GM23338 (cell line): Measurements from ENCODE around the gene SNX21. TPM values are rescaled to one million over a fixed set of nuclear protein-coding genes. Genes with fewer than 3 reads are reported as not detected.

Experiments used
- ATAC-seq: fragments of 200-7000 bp; cut with Tn5 transposase; 3 replicates; pipeline ENCODE4 v1.9.1; 2020
- DNase-seq: peaks from one replicate; pipeline ENCODE4 v3.0.0-alpha.2; 2015; ENCODE audit warnings: low spot score
- H2AFZ ChIP-seq: fragments of 200-600 bp; sonication (generic); 2 replicates; pipeline ENCODE4 v1.8.0; 2016; ENCODE audit warnings: antibody characterized with exemption, mild to moderate bottlenecking, moderate library complexity
- H3F3A ChIP-seq: fragments of 200-600 bp; sonication (generic); replicated peaks from 2 replicates; pipeline ENCODE4 v1.8.0; 2017; ENCODE audit warnings: antibody characterized with exemption, mixed run types, low read depth
- H3K27ac ChIP-seq: fragments of 200-600 bp; sonication (generic); 2 replicates; pipeline ENCODE4 v1.6.1; 2016; ENCODE audit warnings: low read depth
- H3K27me3 ChIP-seq: fragments of 200-600 bp; sonication (generic); 2 replicates; pipeline ENCODE4 v1.8.0; 2016; ENCODE audit warnings: mild to moderate bottlenecking, mixed run types, moderate library complexity; ENCODE audit not compliant: insufficient read depth
- H3K36me3 ChIP-seq: fragments of 200-600 bp; sonication (generic); 2 replicates; pipeline ENCODE4 v1.8.0; 2016; ENCODE audit warnings: mild to moderate bottlenecking; ENCODE audit not compliant: insufficient read depth
- H3K4me1 ChIP-seq: fragments of 200-600 bp; sonication (generic); 2 replicates; pipeline ENCODE4 v1.8.0; 2016; ENCODE audit warnings: mild to moderate bottlenecking, moderate library complexity; ENCODE audit not compliant: insufficient read depth
- H3K4me2 ChIP-seq: fragments of 200-600 bp; sonication (generic); 2 replicates; pipeline ENCODE4 v1.7.1; 2017; ENCODE audit warnings: mixed run types
- H3K4me3 ChIP-seq: fragments of 200-600 bp; sonication (generic); 2 replicates; pipeline ENCODE4 v1.6.1; 2016; ENCODE audit warnings: mixed run types
- H3K79me2 ChIP-seq: fragments of 200-600 bp; sonication (generic); replicated peaks from 2 replicates; pipeline ENCODE4 v1.8.0; 2017; ENCODE audit warnings: mild to moderate bottlenecking; ENCODE audit not compliant: insufficient read depth
- H3K9me2 ChIP-seq: fragments of 200-600 bp; sonication (generic); 2 replicates; pipeline ENCODE4 v1.8.0; 2017; ENCODE audit not compliant: insufficient read depth
- H4K20me1 ChIP-seq: fragments of 200-600 bp; sonication (generic); replicated peaks from 2 replicates; pipeline ENCODE4 v1.8.0; 2017; ENCODE audit warnings: mild to moderate bottlenecking; ENCODE audit not compliant: insufficient read depth
- H3K27ac Mint-ChIP-seq: 2 replicates; pipeline ENCODE4 v1.8.0; 2020; ENCODE audit warnings: inconsistent platforms, mild to moderate bottlenecking, moderate library complexity, mixed read lengths
- H3K27me3 Mint-ChIP-seq: 3 replicates; pipeline ENCODE4 v1.8.0; 2022; ENCODE audit warnings: low read depth, mild to moderate bottlenecking, moderate library complexity, mixed read lengths, inconsistent platforms; ENCODE audit not compliant: insufficient read depth, poor library complexity
- H3K36me3 Mint-ChIP-seq: 3 replicates; pipeline ENCODE4 v1.8.0; 2021; ENCODE audit warnings: low read depth, mild to moderate bottlenecking, inconsistent platforms, moderate library complexity, mixed read lengths
- H3K4me1 Mint-ChIP-seq: 3 replicates; pipeline ENCODE4 v1.8.0; 2020; ENCODE audit warnings: mild to moderate bottlenecking, inconsistent platforms, mixed read lengths
- H3K4me3 Mint-ChIP-seq: 3 replicates; pipeline ENCODE4 v1.8.0; 2021; ENCODE audit warnings: moderate library complexity, mild to moderate bottlenecking, inconsistent platforms, mixed read lengths
- H3K9me3 Mint-ChIP-seq: 3 replicates; pipeline ENCODE4 v1.8.0; 2020; ENCODE audit warnings: moderate library complexity, mild to moderate bottlenecking, inconsistent platforms, mixed read lengths
- CREB1 ChIP-seq: fragments of 250-450 bp; sonication (Bioruptor Pico); IDR thresholded peaks from 2 replicates; pipeline ENCODE4 v1.5.0; 2020; ENCODE audit warnings: low read depth, mild to moderate bottlenecking, moderate library complexity
- CTCF ChIP-seq, 2 experiments: fragments of 200-600 bp in 1 of 2; sonication (generic) in 1 of 2; conservative IDR thresholded peaks; 2 replicates each; pipeline versions ENCODE4 v1.5.1 to v1.6.1; 2016 to 2017; ENCODE audit warnings: antibody characterized with exemption in 2 of 2, low read depth in 2 of 2, mild to moderate bottlenecking in 2 of 2, moderate library complexity in 1 of 2
- EZH2 ChIP-seq: fragments of 200-600 bp; sonication (generic); IDR thresholded peaks from one replicate; pipeline ENCODE4 v1.8.0; 2017; ENCODE audit warnings: antibody characterized with exemption, mild to moderate bottlenecking, low read depth; ENCODE audit not compliant: unreplicated experiment
- JUNB ChIP-seq: IDR thresholded peaks from one replicate; pipeline ENCODE4 v1.6.1; 2016; ENCODE audit warnings: antibody characterized with exemption; ENCODE audit not compliant: unreplicated experiment
- NANOG ChIP-seq: IDR thresholded peaks from 2 replicates; pipeline ENCODE4 v1.6.1; 2016; ENCODE audit warnings: antibody characterized with exemption, borderline replicate concordance
- REST ChIP-seq: IDR thresholded peaks from one replicate; pipeline ENCODE4 v1.6.1; 2018; ENCODE audit warnings: antibody characterized with exemption; ENCODE audit not compliant: unreplicated experiment
- STAT1 ChIP-seq: IDR thresholded peaks from one replicate; pipeline ENCODE4 v1.6.1; 2016; ENCODE audit warnings: antibody characterized with exemption; ENCODE audit not compliant: unreplicated experiment
- ZNF114 ChIP-seq: fragments of 250-450 bp; sonication (Bioruptor Pico); IDR thresholded peaks from 2 replicates; pipeline ENCODE4 v1.5.0; 2020; ENCODE audit warnings: mild to moderate bottlenecking, moderate library complexity
- ZNF331 ChIP-seq: fragments of 250-450 bp; sonication (Bioruptor Pico); IDR thresholded peaks from 2 replicates; pipeline ENCODE4 v1.5.0; 2020; ENCODE audit warnings: low read depth, mild to moderate bottlenecking, moderate library complexity
- polyA plus RNA-seq: library from polyadenylated mRNA; unstranded; fragments of >200 nt; fragmentation: Nextera tagmentation; extraction: Ambion mirVana; gene quantifications from 2 replicates; pipeline ENCODE4 v1.2.1, GENCODE V29; 2016
- total RNA-seq: library from RNA; depleted of rRNA; stranded (reverse); fragments of >200 nt; shearing (Covaris generic); gene quantifications from 2 replicates; pipeline ENCODE4 v1.2.3, GENCODE V29; 2014
- TF ChIP-seq, protein P1 (sequence below): IDR thresholded peaks from 2 replicates; pipeline ENCODE4 v1.6.1; 2016; ENCODE audit warnings: antibody characterized with exemption

The SNX21 gene
- total and polyA plus RNA-seq, 2 experiments from 2014 or later: 13.3 to 31.5 TPM

DNA sequence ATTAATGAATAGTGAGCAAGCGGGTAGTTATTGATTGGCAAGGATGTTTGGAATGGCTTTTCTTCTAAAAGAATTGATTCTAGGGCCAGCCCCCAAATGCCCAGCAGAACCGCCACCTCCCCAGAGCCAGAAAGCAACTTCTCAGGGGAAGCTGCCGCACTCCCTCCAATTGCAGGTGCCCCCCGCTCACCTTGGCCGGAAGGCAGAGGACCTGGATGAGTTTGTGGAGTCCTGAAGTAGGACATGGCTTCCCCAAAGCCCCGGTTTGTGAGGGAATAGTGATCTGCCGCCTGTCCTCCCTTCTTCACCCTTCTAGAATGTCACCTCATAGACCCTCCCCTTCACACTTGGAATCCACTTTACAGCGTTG lies 53.7 kb downstream of the SNX21 start, which contains the start of gene SPATA25:
Gene SPATA25 (minus strand): TSS at position 277 of the 370 bp plus-strand sequence. CDS start 32 bp downstream, at position 245.
- Histone ChIP-seq H3K27ac (no peak within 1 kb of the TSS), H3K4me3 (no peak within 1 kb of the TSS), H4K20me1 (peaks cover 6% of the 10 kb centered on the region), H3K27me3 (no peaks in the 10 kb centered on the region), H3F3A (no peaks in the 10 kb centered on the region), H3K4me2 (no peak within 1 kb of the TSS), H3K79me2 (peaks cover 8% of the 10 kb centered on the region; the same call in 1 of the 2 replicates), H3K9me2 (no peaks in the 10 kb centered on the region), H3K36me3 (peaks cover 3% of the 10 kb centered on the region; the same call in 1 of the 2 replicates), H3K4me1 (peaks cover 3% of the 10 kb centered on the region; the same call in 1 of the 2 replicates), H2AFZ (no peak within 1 kb of the TSS)
- peaks cover 11% of the 10 kb centered on the region; the same call in 2 of the 3 replicates for H3K4me1 Mint-ChIP-seq
- no peak within 1 kb of the TSS for H3K27ac Mint-ChIP-seq
- no peak within 1 kb of the TSS for H3K4me3 Mint-ChIP-seq
- TF ChIP-seq ZNF331 (CRISPR knock-in tag): no peak
- TF ChIP-seq CTCF (conservative IDR thresholded peaks at IDR 0.05; ENCODE audit: low read depth in 2 of 2): no peak
- TF ChIP-seq JUNB: no peak
- TF ChIP-seq REST: no peak
- TF ChIP-seq ZNF114 (CRISPR knock-in tag): no peak
- no peak for TF ChIP-seq EZH2
- no peak for TF ChIP-seq STAT1
- TF ChIP-seq, protein P1, sequence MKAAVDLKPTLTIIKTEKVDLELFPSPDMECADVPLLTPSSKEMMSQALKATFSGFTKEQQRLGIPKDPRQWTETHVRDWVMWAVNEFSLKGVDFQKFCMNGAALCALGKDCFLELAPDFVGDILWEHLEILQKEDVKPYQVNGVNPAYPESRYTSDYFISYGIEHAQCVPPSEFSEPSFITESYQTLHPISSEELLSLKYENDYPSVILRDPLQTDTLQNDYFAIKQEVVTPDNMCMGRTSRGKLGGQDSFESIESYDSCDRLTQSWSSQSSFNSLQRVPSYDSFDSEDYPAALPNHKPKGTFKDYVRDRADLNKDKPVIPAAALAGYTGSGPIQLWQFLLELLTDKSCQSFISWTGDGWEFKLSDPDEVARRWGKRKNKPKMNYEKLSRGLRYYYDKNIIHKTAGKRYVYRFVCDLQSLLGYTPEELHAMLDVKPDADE: no peak
- peaks cover 3% of the 10 kb centered on the region; the same call in 1 of the 3 replicates for H3K9me3 Mint-ChIP-seq
- peaks cover 24% of the 10 kb centered on the region for H3K36me3 Mint-ChIP-seq
- DNase-seq (no peak), ATAC-seq (no peak)
- H3K27me3 Mint-ChIP-seq: peaks cover 15% of the 10 kb centered on the region

DNA sequence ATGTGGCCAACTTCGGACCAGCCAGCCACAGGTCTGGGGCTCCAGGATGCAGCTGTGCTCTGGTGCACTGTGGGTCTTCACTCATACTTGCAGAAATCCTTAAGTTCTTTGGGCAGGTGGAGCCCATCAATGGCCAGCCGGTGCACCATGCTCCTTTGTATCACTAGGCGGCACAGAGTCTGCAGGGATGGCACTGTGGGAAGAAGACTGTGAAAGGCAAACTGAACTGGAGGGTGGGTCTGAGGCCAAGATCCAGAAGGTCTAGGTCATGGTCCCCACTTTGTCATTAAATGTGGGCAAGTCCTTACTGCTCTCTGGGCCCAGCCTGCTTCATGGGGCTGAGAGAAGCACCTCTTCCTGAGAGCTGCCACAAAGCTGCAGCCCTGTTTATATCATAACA lies 55.1 kb downstream of the SNX21 start:
- H3K4me3 ChIP-seq: no peak overlapping the region
- no peak overlapping the region for H3K4me3 Mint-ChIP-seq
- peaks cover 3% of the 10 kb centered on the region; the same call in 1 of the 3 replicates for H3K9me3 Mint-ChIP-seq
- no peak overlapping the region for H2AFZ ChIP-seq
- H3F3A ChIP-seq: no peaks in the 10 kb centered on the region
- no peaks in the 10 kb centered on the region for H3K27me3 ChIP-seq
- H4K20me1 ChIP-seq: no peaks in the 10 kb centered on the region; the same call in 1 of the 2 replicates
- H3K27me3 Mint-ChIP-seq: peaks cover 15% of the 10 kb centered on the region
- no peaks in the 10 kb centered on the region for H3K9me2 ChIP-seq
- H3K4me1 ChIP-seq: peaks cover 3% of the 10 kb centered on the region; the same call in 1 of the 2 replicates
- no peak for ATAC-seq
- H3K36me3 ChIP-seq: peaks cover 3% of the 10 kb centered on the region; the same call in 1 of the 2 replicates
- peaks cover 14% of the 10 kb centered on the region; the same call in 2 of the 3 replicates for H3K4me1 Mint-ChIP-seq
- H3K27ac ChIP-seq: no peak overlapping the region
- no peak overlapping the region for H3K27ac Mint-ChIP-seq
- H3K36me3 Mint-ChIP-seq: peaks cover 19% of the 10 kb centered on the region
- no peak overlapping the region for H3K4me2 ChIP-seq
- H3K79me2 ChIP-seq: 0 out of 2 replicates have a peak, but pooled peaks cover 5% of the 10 kb centered on the region
- no peak for DNase-seq
- TF ChIP-seq, protein P1: no peak
- no peak for TF ChIP-seq NANOG
- no peak for TF ChIP-seq JUNB
- no peak for TF ChIP-seq CTCF (conservative IDR thresholded peaks at IDR 0.05; ENCODE audit: low read depth in 2 of 2)
- no peak for TF ChIP-seq CREB1 (CRISPR knock-in tag)
